Erythroblast (primary cell): Measurements from ENCODE around the gene MAN1C1.

Experiments used
- GATA1 ChIP-seq: IDR thresholded peaks from 2 replicates; pipeline ENCODE4 v1.6.1; 2011; ENCODE audit warnings: low read depth, mild to moderate bottlenecking, control low read depth, low read length, moderate library complexity
- POLR2A ChIP-seq: IDR thresholded peaks from 2 replicates; pipeline ENCODE4 v1.6.1; 2011; ENCODE audit warnings: mild to moderate bottlenecking, low read length

DNA sequence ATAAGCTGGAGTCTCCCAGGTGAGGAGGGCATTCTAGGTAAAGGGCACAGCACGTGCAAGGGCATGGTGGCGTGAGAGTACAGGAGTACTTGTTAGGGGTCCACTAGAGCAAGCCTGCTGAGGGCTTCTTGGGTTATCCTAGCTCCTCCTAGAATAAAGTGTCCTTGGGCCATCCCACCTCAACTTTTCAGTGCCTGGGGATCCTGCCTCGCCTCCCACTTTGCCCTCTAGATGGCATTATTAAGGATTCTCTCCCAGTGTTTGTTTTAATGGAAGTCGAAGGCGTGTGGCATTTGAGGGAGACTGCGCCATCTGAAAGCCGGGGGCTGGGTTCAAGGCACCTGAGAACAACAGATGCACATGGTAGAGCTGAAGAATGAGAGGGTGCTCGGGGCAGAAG is 108.9 kb downstream of the MAN1C1 start:
- TF ChIP-seq POLR2A (no peak), GATA1 (no peak)
